Measurements from ENCODE around the gene STUM. TPM values are rescaled to one million over a fixed set of nuclear protein-coding genes. Genes with fewer than 3 reads are reported as not detected.

The STUM gene
- polyA plus RNA-seq, 1 donor (not counting 4 experiments of a cell fraction or from before 2014, with no cell fraction given): 0.01 TPM

DNA sequence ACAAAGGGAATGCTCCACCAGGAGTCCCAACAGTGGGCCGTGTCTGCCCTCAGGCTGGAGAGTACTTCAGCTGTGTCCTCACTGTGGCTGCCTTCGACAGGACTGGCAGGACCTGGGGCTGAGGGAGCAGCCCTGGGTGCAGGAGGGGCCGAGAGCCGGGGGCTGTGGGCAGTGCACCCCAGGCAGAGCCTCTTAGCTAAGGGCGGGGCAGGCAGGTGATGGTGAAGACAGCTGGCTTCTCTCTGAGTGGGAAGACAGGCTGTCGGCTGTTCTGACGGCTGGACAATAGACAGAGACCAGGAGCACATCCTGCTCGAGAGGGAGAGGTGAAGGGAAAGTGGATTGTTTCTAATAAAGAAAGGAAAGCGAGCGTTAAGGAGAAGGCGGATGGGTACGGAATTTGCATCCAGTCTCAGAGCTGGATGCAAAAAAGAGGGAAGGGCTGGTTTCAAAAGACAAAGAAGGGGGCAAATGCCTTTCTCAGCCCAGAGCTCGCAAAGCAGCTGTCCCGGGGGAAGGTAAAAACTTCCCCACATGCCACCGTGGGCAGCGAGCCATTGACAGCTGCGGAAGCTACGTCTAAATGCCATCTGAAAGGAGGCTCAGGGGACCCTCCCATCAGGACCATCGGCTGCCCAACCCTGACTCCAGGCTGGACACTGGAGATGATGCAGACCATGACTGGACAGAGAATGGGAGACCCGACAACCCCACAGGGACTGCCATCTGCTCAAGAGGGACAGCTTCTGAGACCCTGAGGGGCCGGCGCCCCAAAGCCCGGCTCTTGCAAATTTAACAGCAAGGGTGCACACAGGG lies 92.0 kb downstream of the STUM start:
- H3K36me3 ChIP-seq (ENCODE audit: control insufficient read depth in 2 of 2, extremely low read depth in 1 of 2, insufficient read depth in 2 of 2, low read length in 2 of 2): peaks cover 6 to 8% of the 10 kb centered on the region in 2 experiments
- H3K9me1 ChIP-seq (ENCODE audit: control insufficient read depth, extremely low read depth, insufficient read depth, low read length): no peaks in the 10 kb centered on the region
- no peaks in the 10 kb centered on the region for H3K79me2 ChIP-seq (ENCODE audit: control insufficient read depth, insufficient read depth, low read length)
- no peak overlapping the region for H3K4me3 ChIP-seq (ENCODE audit: control insufficient read depth in 2 of 3, extremely low read depth in 1 of 3, insufficient read depth in 2 of 3, low read depth in 1 of 3, low read length in 3 of 3)
- FAIRE-seq: no peak
- no peak overlapping the region for H3K27ac ChIP-seq (ENCODE audit: control insufficient read depth, insufficient read depth, low read length)
- H2AFZ ChIP-seq (ENCODE audit: control insufficient read depth, low read length): no peak overlapping the region
- H3K27me3 ChIP-seq (ENCODE audit: control insufficient read depth, extremely low read depth, insufficient read depth, low read length): no peaks in the 10 kb centered on the region
- H3K9ac ChIP-seq (ENCODE audit: control insufficient read depth, extremely low read depth, insufficient read depth, low read length): no peak overlapping the region
- TF ChIP-seq, protein P1, sequence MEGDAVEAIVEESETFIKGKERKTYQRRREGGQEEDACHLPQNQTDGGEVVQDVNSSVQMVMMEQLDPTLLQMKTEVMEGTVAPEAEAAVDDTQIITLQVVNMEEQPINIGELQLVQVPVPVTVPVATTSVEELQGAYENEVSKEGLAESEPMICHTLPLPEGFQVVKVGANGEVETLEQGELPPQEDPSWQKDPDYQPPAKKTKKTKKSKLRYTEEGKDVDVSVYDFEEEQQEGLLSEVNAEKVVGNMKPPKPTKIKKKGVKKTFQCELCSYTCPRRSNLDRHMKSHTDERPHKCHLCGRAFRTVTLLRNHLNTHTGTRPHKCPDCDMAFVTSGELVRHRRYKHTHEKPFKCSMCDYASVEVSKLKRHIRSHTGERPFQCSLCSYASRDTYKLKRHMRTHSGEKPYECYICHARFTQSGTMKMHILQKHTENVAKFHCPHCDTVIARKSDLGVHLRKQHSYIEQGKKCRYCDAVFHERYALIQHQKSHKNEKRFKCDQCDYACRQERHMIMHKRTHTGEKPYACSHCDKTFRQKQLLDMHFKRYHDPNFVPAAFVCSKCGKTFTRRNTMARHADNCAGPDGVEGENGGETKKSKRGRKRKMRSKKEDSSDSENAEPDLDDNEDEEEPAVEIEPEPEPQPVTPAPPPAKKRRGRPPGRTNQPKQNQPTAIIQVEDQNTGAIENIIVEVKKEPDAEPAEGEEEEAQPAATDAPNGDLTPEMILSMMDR (optimal IDR thresholded peaks at IDR 0.05 in 1 of 3, IDR thresholded peaks at IDR 0.05 in 1 of 3, conservative IDR thresholded peaks at IDR 0.05 in 1 of 3; ENCODE audit: extremely low read depth in 1 of 3, insufficient read depth in 2 of 3, low read length in 3 of 3): no peak
- no peak for TF ChIP-seq EZH2 (IDR thresholded peaks at IDR 0.05; ENCODE audit: low read length)
- H4K20me1 ChIP-seq (ENCODE audit: control insufficient read depth, extremely low read depth, insufficient read depth, low read length): peaks cover 3% of the 10 kb centered on the region
- peaks cover 14% of the 10 kb centered on the region for H3K4me1 ChIP-seq (ENCODE audit: control insufficient read depth, extremely low read depth, insufficient read depth, low read length)
- no peaks in the 10 kb centered on the region for H3K9me3 ChIP-seq (ENCODE audit: control insufficient read depth, low read depth, low read length)
- DNase-seq (ENCODE audit: low read depth, low spot score): no peak
- H3K4me2 ChIP-seq (ENCODE audit: control insufficient read depth, extremely low read depth, insufficient read depth, low read depth, low read length): no peak overlapping the region
- dilution Hi-C loops (cut with MboI; ENCODE audit: extremely low pct_ligation_motif_present, low sequenced_read_pairs): no loop called here

DNA sequence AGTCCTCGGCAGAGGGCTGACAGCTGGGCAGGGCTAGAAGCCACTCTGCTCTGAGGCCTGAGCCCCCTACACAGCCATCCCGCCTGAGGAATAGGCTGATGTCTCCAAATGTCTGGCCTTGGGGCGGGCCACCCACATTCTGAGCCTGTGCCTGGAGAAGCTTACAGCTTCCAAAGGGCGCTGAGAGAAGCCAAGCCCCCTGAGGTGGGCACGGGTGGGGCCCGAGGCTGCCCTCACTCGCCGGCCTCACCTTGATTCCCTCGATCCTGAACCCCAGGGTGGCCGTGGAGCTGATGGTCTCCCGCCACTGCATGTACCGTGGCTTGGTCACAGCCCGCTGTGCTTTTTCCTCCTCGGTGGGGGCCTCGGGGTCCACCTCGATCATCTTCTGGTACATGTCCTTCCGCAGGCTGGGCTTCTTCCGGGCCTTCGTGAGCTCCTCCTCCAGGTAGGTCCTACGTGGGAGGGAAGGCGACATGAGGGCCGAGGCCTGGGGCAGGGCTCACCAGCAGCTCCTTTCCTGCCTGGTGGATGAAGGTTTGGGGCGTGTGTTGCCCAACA lies 93.2 kb downstream of the STUM start:
- H3K36me3 ChIP-seq (ENCODE audit: control insufficient read depth in 2 of 2, extremely low read depth in 1 of 2, insufficient read depth in 2 of 2, low read length in 2 of 2): peaks cover 6 to 8% of the 10 kb centered on the region in 2 experiments
- H3K4me3 ChIP-seq (ENCODE audit: control insufficient read depth in 2 of 3, extremely low read depth in 1 of 3, insufficient read depth in 2 of 3, low read depth in 1 of 3, low read length in 3 of 3): no peak overlapping the region
- dilution Hi-C loops (cut with MboI; ENCODE audit: extremely low pct_ligation_motif_present, low sequenced_read_pairs): no loop called here
- H3K9me3 ChIP-seq (ENCODE audit: control insufficient read depth, low read depth, low read length): no peaks in the 10 kb centered on the region
- H3K27me3 ChIP-seq (ENCODE audit: control insufficient read depth, extremely low read depth, insufficient read depth, low read length): no peaks in the 10 kb centered on the region
- H3K4me2 ChIP-seq (ENCODE audit: control insufficient read depth, extremely low read depth, insufficient read depth, low read depth, low read length): no peak overlapping the region
- peaks cover 10% of the 10 kb centered on the region for H3K4me1 ChIP-seq (ENCODE audit: control insufficient read depth, extremely low read depth, insufficient read depth, low read length)
- H3K79me2 ChIP-seq (ENCODE audit: control insufficient read depth, insufficient read depth, low read length): no peaks in the 10 kb centered on the region
- H2AFZ ChIP-seq (ENCODE audit: control insufficient read depth, low read length): no peak overlapping the region
- H3K9me1 ChIP-seq (ENCODE audit: control insufficient read depth, extremely low read depth, insufficient read depth, low read length): no peaks in the 10 kb centered on the region
- no peak for DNase-seq (ENCODE audit: low read depth, low spot score)
- no peak for FAIRE-seq
- TF ChIP-seq, protein P1 (optimal IDR thresholded peaks at IDR 0.05 in 1 of 3, IDR thresholded peaks at IDR 0.05 in 1 of 3, conservative IDR thresholded peaks at IDR 0.05 in 1 of 3; ENCODE audit: extremely low read depth in 1 of 3, insufficient read depth in 2 of 3, low read length in 3 of 3): no peak
- TF ChIP-seq EZH2 (IDR thresholded peaks at IDR 0.05; ENCODE audit: low read length): no peak
- H3K9ac ChIP-seq (ENCODE audit: control insufficient read depth, extremely low read depth, insufficient read depth, low read length): no peak overlapping the region
- H3K27ac ChIP-seq (ENCODE audit: control insufficient read depth, insufficient read depth, low read length): no peak overlapping the region
- H4K20me1 ChIP-seq (ENCODE audit: control insufficient read depth, extremely low read depth, insufficient read depth, low read length): peaks cover 3% of the 10 kb centered on the region

All from keratinocyte (primary cell).